LoVo (cell line): ENCODE data around the gene WFS1.

ENCODE experiments used
- DNase-seq: peaks from one replicate; pipeline ENCODE4 v3.0.0-alpha.2; 2016; ENCODE audit warnings: low spot score

Gene WFS1

GRCh38 chr4:6269616-6270511, at the start of gene WFS1:
TSS of gene WFS1 (plus strand) at chr4:6269850. CDS start at chr4:6277456, 7,606 bp downstream.
- DNase-seq: peak; percentile 98

- no peak for DNase-seq
Observed at GRCh38 chr4:6221301-6221850, 48.3 kb upstream of the WFS1 start.

- DNase-seq: no peak
Observed at GRCh38 chr4:6221851-6222760, 47.5 kb upstream of the WFS1 start.

GRCh38 chr4:6222761-6223292, 46.8 kb upstream of the WFS1 start:
- no peak for DNase-seq

GRCh38 chr4:6224735-6225134, 44.9 kb upstream of the WFS1 start:
- DNase-seq: no peak

GRCh38 chr4:6225469-6225868, 44.2 kb upstream of the WFS1 start:
- peak; percentile 10 for DNase-seq

GRCh38 chr4:6226506-6226905, 43.1 kb upstream of the WFS1 start:
- no peak for DNase-seq

GRCh38 chr4:6227412-6228157, 42.1 kb upstream of the WFS1 start:
- no peak for DNase-seq

- no peak for DNase-seq
Observed at GRCh38 chr4:6228158-6229067, 41.2 kb upstream of the WFS1 start.

GRCh38 chr4:6229095-6229494, 40.6 kb upstream of the WFS1 start:
- no peak for DNase-seq

GRCh38 chr4:6229671-6230501, 39.8 kb upstream of the WFS1 start:
- no peak for DNase-seq

- DNase-seq: no peak
Observed at GRCh38 chr4:6230502-6230785, 39.2 kb upstream of the WFS1 start.

GRCh38 chr4:6230827-6231662, 38.6 kb upstream of the WFS1 start:
- no peak for DNase-seq

GRCh38 chr4:6231663-6232165, 37.9 kb upstream of the WFS1 start:
- no peak for DNase-seq

GRCh38 chr4:6232836-6233785, 36.5 kb upstream of the WFS1 start:
- DNase-seq: no peak

- DNase-seq: no peak
Observed at GRCh38 chr4:6233929-6234328, 35.7 kb upstream of the WFS1 start.

GRCh38 chr4:6235012-6235411, 34.6 kb upstream of the WFS1 start:
- no peak for DNase-seq
